HG03575 (cell line): ENCODE measurements around the gene KLRC2.
"Not testable (repeated sequence)": the region's sequence is repeated elsewhere in the genome, so short reads cannot be mapped to it uniquely, and the experiment has no call there.

Experiments used
- ATAC-seq: cut with Tn5 transposase; IDR thresholded peaks from one replicate; pipeline ENCODE4 v1.9.1; 2021; ENCODE audit not compliant: unreplicated experiment, insufficient number of reproducible peaks, low FRiP score; ENCODE audit errors: extremely low read depth

The KLRC2 gene

GRCh38 chr12:10435816-10436215 is at the start of gene KLRC2:
KLRC2 (minus strand) TSS chr12:10436010; CDS start chr12:10435986, 24 bp downstream.
- not testable (repeated sequence) for ATAC-seq

GRCh38 chr12:10481901-10482300 is 46.1 kb upstream of the KLRC2 start:
- ATAC-seq = not testable (repeated sequence)

- not testable (repeated sequence) for ATAC-seq
These were observed 37.0 kb upstream of the KLRC2 start for GRCh38 chr12:10472808-10473207.

- no peak for ATAC-seq
These were observed 33.9 kb upstream of the KLRC2 start for GRCh38 chr12:10469701-10470100.

- no peak for ATAC-seq
These were observed 30.5 kb upstream of the KLRC2 start for GRCh38 chr12:10466311-10466710.

- no peak for ATAC-seq
These were observed 21.9 kb upstream of the KLRC2 start for GRCh38 chr12:10457760-10458159.

GRCh38 chr12:10456856-10457255 is 21.0 kb upstream of the KLRC2 start:
- ATAC-seq = no peak

GRCh38 chr12:10455766-10456165 is 20.0 kb upstream of the KLRC2 start:
- ATAC-seq = no peak

- ATAC-seq = no peak
These were observed 18.7 kb upstream of the KLRC2 start for GRCh38 chr12:10454531-10454930.

- ATAC-seq = no peak
These were observed 17.3 kb upstream of the KLRC2 start, which contains the start of gene KLRC1 for GRCh38 chr12:10453156-10453555. KLRC1 (minus strand) TSS chr12:10453377; CDS start chr12:10451156, 2,221 bp downstream.

GRCh38 chr12:10448236-10448635 is 12.4 kb upstream of the KLRC2 start:
- no peak for ATAC-seq

GRCh38 chr12:10446052-10446451 is 10.2 kb upstream of the KLRC2 start:
- ATAC-seq = not testable (repeated sequence)

GRCh38 chr12:10441144-10441543 is 5.3 kb upstream of the KLRC2 start:
- not testable (repeated sequence) for ATAC-seq

GRCh38 chr12:10439608-10440274 is 3.9 kb upstream of the KLRC2 start:
- not testable (repeated sequence) for ATAC-seq

- not testable (repeated sequence) for ATAC-seq
These were observed 1.8 kb upstream of the KLRC2 start for GRCh38 chr12:10437601-10438000.

- ATAC-seq = not testable (repeated sequence)
These were observed 5.2 kb downstream of the KLRC2 start for GRCh38 chr12:10430623-10431022.

- not testable (repeated sequence) for ATAC-seq
These were observed 9.9 kb downstream of the KLRC2 start for GRCh38 chr12:10425938-10426337.

GRCh38 chr12:10424260-10424899 is 11.4 kb downstream of the KLRC2 start:
- not testable (repeated sequence) for ATAC-seq

GRCh38 chr12:10422159-10422558 is 13.7 kb downstream of the KLRC2 start:
- not testable (repeated sequence) for ATAC-seq

GRCh38 chr12:10420334-10420733 is 15.5 kb downstream of the KLRC2 start, which contains the start of gene KLRC3:
KLRC3 (minus strand) TSS chr12:10420595; CDS start chr12:10420550, 45 bp downstream.
- ATAC-seq = not testable (repeated sequence)
